ENCODE measurements around the gene OR9G4.
A peak's percentile ranks its signal among the peaks of the same experiment; 100 is the strongest.

OR9G4 gene

DNA sequence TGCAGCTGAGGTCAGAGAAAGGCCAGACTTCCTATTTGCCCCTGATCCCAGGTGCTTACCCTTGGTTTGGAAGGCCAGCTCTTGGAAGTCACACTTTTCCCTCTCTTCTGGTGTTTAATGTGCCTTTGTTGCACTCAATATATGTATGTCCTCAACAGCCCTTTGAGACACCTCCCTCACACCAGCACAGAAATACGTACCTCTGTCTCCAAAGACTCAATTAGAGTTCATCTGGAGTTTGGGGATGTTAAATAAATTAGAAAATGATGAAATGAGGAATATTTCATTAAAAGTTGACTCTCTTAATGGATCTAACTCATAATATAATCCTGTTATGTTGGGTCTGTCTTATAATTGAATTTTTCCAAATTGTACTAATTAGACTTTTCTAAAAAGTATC is at the start of gene OR9G4:
TSS of gene OR9G4 (minus strand) at position 101 of the 400 bp plus-strand sequence. CDS start 4,931 bp downstream, outside the sequence.
- no peak for DNase-seq

DNA sequence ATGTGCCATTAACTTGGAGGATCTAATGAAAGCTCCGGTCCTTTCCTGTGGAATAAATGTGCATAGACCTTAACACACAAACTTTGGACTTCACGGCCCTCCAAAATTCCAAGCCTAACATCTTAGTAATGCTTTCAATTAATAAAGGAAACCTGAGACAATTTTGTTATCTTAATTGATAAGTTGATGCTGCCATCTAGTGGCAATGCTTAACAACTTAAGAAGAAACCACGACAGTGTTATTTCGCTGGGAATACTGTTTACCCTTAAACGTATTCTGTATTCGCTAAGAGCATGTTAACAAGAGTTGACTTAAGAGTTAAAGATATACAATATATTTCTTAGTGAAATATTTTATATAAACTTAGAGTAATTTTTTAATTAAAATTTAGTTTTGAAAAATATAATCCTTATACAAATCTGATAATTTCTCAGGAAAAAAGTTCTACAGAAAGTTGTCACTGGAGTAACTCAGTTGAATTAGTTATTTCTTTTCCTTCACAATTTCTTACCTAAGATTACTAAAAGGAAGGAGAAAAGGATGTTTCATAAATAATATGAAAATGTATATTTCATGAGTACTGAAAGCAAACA is 35.0 kb upstream of the OR9G4 start:
- DNase-seq: peak; percentile 20 to 76 (median 27)

DNA sequence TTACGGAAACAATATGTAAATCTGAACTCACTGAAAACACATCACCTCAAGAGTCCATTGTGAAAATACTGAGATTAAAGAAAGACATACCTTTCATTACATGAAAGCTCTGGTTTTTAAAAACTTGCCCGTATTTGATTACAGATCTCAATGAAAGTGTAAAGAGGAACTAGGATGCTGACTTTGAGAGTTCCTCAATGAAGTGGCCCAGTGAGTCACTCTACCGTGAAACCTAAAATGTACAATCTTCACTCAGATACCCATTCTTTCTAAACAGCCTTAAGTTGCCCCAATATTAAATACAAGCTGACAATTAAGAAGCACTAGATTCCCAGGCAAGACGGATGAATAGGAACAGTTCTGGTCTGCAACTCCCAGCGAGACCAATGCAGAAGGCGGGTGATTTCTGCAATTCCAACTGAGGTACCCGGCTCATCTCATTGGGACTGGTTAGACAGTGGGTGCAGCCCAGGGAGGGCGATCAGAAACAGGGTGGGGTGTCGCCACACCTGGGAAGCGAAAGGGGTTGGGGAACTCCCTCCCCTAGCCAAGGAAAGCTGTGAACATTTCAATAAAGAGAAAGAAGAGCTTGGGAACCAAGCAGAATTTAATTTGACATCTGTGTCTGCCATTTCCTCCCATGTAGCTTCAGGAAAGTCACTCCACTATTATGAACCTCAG is 33.8 kb upstream of the OR9G4 start:
- DNase-seq: no peak

DNA sequence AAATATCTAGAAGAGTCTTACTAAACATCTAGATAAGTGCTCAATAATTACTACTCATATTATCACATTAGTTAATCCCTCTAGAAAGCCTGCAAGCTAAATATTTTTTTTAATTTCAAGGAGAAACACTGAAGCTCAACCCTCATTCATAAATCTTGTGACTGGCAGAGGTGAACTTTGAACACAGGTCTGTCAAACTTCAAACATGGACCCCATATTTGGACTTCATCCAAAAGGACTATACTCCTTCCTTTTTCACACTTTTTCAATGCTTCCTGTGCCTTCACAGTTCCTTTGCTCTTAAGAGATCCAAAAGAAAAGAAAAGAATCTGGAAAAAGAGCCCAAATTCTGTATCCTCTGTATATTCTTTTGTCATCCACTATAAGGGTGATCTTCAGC is 28.3 kb upstream of the OR9G4 start:
- DNase-seq: no peak

- no peak for DNase-seq
Measured at GRCh38 chr11:56764976-56765375, 16.5 kb upstream of the OR9G4 start.

DNA sequence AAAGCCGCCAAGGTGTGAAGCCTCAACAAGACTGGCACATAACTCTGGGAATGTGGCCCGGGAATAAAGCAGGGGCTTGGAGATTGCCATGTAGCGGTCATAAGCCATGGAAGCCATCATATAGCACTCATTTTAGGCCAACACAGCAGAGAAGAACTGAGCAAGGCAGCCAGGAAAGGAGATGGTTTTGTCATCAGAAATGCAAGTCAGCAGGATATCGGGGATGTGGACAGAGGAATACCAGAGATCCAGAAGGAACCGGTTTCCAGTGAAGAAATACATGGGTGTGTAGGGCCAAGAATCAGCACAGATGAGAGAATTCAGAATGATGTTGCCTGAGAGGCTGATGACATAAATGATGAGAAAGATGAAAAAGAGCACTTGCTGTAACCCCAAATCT is 3.0 kb upstream of the OR9G4 start:
- DNase-seq: no peak

GRCh38 chr11:56750190-56750589 is 1.7 kb upstream of the OR9G4 start:
- DNase-seq: no peak

DNA sequence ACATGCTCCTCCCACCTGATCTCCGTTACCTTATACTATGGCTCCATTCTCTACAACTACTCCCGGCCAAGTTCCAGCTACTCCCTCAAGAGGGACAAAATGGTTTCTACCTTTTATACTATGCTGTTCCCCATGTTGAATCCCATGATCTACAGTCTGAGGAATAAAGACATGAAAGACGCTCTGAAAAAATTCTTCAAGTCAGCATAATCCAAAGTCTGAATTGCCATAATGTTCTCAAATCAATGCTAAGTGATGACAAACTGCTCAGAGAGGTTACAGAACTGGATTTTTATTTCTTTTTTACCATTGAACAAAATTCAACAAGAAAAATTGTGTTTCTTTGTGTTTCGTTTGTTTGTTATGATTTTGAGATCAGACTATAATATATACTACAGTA is 7.6 kb downstream of the OR9G4 start:
- DNase-seq: no peak

- no peak for DNase-seq
Measured at GRCh38 chr11:56740107-56740506, 8.4 kb downstream of the OR9G4 start.

- no peak for DNase-seq
Measured at GRCh38 chr11:56720513-56720912, 28.0 kb downstream of the OR9G4 start.

DNA sequence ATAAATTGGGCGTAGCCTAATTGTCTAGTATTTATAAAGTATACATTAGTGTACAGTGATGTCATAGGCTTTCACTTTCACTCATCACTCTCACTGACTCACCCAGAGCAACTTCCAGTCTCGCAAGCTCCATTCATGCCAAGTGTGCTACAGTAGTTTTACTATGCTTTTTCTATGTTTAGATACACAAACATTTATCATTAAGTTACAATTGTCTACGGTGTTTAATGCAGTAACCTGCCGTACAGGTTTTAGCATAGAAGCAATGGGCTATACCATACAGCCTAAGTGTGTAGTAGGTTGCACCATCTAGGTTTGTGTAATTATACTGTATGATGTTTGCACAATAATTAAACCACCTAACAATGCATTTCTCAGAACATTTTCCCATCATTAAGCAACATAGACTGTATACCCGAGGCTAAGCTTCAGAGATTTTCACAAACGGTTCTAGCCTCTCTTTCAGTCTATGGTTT is 32.1 kb downstream of the OR9G4 start:
- DNase-seq: peak in 1 of 3 experiments; percentile 20

- no peak for DNase-seq
Measured at GRCh38 chr11:56714206-56714605, 34.3 kb downstream of the OR9G4 start.

- no peak for DNase-seq
Measured at GRCh38 chr11:56706486-56706885, 42.0 kb downstream of the OR9G4 start.

DNA sequence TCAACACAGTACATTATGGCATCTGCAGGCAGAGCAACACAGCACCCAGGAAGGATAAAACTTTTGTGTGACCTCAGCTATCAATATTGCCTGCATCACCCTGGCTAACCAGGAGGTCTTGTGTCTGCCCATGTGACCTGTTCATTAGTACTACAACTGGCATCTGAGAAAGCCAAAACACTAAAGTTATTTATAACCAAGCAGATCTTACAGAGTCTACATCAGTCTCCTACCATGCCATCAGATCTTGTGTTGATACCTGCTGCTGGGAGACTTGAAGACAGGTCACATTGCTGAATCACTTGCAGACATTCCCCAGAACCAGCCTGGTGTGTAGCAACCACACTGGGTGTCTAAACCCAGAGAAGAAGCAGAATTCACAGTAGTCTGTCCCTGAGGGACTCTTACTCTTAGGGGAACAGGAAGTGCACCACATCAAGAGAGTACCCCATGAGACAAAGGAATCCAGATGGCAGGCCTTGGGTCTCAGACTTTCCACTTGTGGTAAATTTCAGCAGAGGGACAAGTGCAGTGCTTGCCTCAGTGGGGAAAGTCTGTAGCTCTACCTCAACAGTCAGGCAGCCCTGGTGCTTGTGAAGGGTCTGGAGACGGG is 42.6 kb downstream of the OR9G4 start:
- DNase-seq: no peak

GRCh38 chr11:56700914-56701485 is 47.5 kb downstream of the OR9G4 start:
- DNase-seq: no peak

- DNase-seq: no peak
Measured at GRCh38 chr11:56700242-56700913, 48.1 kb downstream of the OR9G4 start.

DNA sequence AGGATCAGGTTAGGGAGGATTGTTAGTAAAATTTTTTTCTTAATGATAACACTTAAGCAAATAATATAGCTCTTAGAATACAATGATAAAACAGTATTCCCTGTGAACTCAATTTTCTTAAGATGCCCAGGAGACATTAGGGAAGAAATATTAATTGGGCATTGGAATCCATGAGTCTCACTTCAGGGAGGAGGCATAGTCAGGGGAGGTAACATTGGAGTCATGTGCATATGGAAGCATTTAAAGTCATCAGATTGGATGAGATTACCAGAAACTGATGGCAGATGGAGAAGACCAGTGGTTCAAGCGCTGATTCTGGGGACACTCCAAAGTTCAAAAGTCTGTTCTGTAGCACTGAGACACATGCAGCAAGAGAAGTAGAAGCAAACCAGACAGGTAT is 49.7 kb downstream of the OR9G4 start, which contains the start of gene OR9G1:
TSS of gene OR9G1 (plus strand) at position 301 of the 400 bp plus-strand sequence. CDS start 1,293 bp downstream, outside the sequence.
- no peak for DNase-seq

DNA sequence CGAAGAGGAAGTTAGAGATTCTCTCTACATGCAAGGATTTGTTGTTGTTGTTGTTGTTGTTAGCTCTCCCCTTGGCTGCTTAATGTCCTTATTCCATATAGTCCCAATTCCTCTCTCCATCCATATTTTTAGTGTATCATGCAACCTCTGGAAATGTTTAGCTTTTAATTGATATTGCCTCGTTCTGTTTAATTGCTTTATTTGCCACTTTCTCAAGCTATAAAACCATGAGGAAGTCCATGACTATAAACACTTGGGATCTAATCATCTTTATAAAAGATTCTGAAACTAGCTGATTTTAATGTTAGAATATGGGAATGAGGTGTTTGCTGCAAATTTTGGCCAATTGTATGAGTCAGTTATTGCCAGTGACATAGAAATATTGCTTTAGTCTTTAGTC is 55.1 kb downstream of the OR9G4 start:
- no peak for DNase-seq

Data from NCI-H1417 (cell line).